IPS-18a (cell line): ENCODE measurements around the gene PRXL2C.
A peak's percentile ranks its signal among the peaks of the same experiment; 100 is the strongest.
"Not testable (repeated sequence)": the region's sequence is repeated elsewhere in the genome, so short reads cannot be mapped to it uniquely, and the experiment has no call there.

Experiments
- H3K27ac ChIP-seq: one replicate; pipeline ENCODE4 v1.5.1; 2013; ENCODE audit warnings: low read length
- H3K27me3 ChIP-seq: one replicate; pipeline ENCODE4 v1.6.1; 2013; ENCODE audit warnings: mild to moderate bottlenecking, low read length; ENCODE audit not compliant: control insufficient read depth, insufficient read depth
- H3K36me3 ChIP-seq: one replicate; pipeline ENCODE4 v1.6.1; 2013; ENCODE audit warnings: low read depth, low read length; ENCODE audit not compliant: control insufficient read depth
- H3K4me1 ChIP-seq: one replicate; pipeline ENCODE4 v1.6.1; 2013; ENCODE audit warnings: low read depth, low read length; ENCODE audit not compliant: control insufficient read depth
- H3K4me3 ChIP-seq: one replicate; pipeline ENCODE4 v1.5.1; 2013; ENCODE audit warnings: low read length
- H3K9ac ChIP-seq: one replicate; pipeline ENCODE4 v1.6.1; 2013; ENCODE audit warnings: mild to moderate bottlenecking, low read length, moderate library complexity
- H3K9me3 ChIP-seq: one replicate; pipeline ENCODE4 v1.6.1; 2013; ENCODE audit warnings: low read depth, low read length; ENCODE audit not compliant: control insufficient read depth

Gene PRXL2C

DNA sequence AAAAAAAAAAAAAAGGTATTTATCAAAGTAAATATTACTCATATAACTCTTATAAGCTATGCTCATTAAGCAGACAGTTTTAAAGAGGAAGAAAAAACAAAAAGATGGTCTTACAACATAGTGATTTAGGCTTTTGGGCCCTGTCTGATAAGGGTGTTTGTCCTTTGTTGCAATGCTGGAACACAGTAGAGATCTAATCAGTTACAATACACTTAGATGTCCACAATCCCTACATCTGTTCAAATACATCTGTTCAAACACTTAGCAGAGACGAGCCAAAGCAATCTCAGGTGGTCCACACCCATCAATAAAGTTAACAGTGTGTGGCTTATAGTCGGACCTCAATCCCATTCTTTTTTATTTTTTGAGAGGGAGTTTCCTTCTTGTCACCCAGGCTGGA lies 11.0 kb downstream of the PRXL2C start:
- Histone ChIP-seq H3K27me3 (no peaks in the 10 kb centered on the region), H3K4me3 (no peak overlapping the region), H3K9me3 (no peaks in the 10 kb centered on the region), H3K27ac (no peak overlapping the region), H3K9ac (no peak overlapping the region), H3K36me3 (peaks cover 4% of the 10 kb centered on the region), H3K4me1 (no peaks in the 10 kb centered on the region)

DNA sequence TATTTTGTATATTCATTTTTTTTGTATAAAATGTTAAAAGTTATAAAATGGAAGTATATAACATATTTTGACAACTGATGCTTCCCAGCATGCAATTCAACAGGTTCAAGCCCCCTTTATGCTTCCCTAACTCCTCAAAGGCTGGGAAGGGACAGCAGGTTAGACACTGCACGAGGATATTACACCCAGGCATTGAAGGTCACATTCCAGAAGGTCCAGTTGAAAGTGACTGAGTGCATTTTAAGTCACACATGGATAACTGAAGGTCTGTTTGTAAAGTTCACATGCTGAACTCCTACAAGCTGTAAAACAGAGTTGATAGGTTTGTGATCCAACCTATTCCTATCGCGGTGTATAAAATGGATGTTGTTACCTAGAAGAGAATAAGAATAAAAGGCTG lies 13.6 kb downstream of the PRXL2C start:
- Histone ChIP-seq H3K9me3 (no peaks in the 10 kb centered on the region), H3K27me3 (no peaks in the 10 kb centered on the region), H3K4me3 (no peak overlapping the region), H3K27ac (no peak overlapping the region), H3K9ac (no peak overlapping the region), H3K4me1 (no peaks in the 10 kb centered on the region), H3K36me3 (peaks cover 4% of the 10 kb centered on the region)

DNA sequence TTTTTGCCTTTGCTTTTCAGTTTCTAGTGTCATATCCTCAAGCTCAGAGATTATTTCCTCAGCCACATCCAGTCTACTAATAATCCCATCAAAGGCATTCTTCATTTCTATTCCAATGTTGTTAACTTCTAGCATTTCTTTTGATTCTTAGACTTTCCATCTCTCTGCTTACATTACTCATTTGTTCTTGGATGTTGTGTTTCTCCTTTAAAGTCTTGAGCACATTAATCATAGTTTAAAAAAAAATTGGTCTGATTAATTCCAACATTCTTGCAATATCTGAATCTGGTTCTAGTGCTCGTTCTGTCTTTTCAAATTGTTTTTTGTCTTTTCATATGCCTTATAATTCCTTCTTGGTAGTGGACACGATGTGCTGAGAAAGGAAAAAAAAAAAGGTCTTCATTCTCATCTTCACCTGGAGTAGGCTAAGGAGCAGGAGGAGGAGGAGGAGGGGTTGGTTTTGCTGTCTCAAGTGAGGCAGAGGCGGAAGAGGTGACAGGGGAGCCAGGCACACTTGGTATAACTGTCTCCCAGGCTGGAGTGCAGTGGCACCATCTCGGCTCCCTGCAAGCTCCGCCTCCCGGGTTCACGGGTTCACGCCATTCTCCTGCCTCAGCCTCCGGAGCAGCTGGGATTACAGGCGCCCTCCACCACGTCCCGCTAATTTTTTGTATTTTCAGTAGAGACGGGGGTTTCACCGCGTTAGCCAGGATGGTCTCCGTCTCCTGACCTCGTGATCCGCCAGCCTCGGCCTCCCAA lies 16.3 kb downstream of the PRXL2C start:
- Histone ChIP-seq H3K9ac (no peak overlapping the region), H3K4me3 (no peak overlapping the region), H3K36me3 (no peaks in the 10 kb centered on the region), H3K9me3 (no peaks in the 10 kb centered on the region), H3K27ac (no peak overlapping the region), H3K4me1 (no peaks in the 10 kb centered on the region), H3K27me3 (no peaks in the 10 kb centered on the region)

GRCh38 chr9:96636368-96636767 lies 18.7 kb downstream of the PRXL2C start:
- Histone ChIP-seq H3K4me1 (no peaks in the 10 kb centered on the region), H3K4me3 (no peak overlapping the region), H3K9me3 (no peaks in the 10 kb centered on the region), H3K27ac (no peak overlapping the region), H3K36me3 (no peaks in the 10 kb centered on the region), H3K9ac (no peak overlapping the region), H3K27me3 (no peaks in the 10 kb centered on the region)

DNA sequence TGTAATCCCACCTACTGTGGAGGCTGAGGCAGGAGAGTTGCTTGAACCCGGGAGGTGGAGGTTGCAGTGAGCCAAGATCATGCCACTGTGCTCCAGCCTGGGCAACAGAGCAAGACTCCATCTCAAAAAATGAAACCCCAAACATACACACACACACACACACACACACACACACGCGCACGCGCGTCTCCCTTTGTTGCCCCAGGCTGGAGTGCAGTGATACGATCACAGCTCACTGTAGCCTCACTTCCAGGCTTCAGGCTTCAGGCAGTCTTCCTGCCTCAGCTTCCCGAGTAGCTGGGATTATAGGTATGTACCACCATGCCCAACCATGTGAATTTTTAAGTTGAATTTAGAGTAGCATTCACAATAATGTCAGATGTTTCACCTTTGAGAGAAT lies 21.5 kb downstream of the PRXL2C start:
- H3K27ac ChIP-seq, H3K9me3 ChIP-seq, H3K4me1 ChIP-seq, H3K27me3 ChIP-seq, H3K9ac ChIP-seq, H3K4me3 ChIP-seq, H3K36me3 ChIP-seq: not testable (repeated sequence)

DNA sequence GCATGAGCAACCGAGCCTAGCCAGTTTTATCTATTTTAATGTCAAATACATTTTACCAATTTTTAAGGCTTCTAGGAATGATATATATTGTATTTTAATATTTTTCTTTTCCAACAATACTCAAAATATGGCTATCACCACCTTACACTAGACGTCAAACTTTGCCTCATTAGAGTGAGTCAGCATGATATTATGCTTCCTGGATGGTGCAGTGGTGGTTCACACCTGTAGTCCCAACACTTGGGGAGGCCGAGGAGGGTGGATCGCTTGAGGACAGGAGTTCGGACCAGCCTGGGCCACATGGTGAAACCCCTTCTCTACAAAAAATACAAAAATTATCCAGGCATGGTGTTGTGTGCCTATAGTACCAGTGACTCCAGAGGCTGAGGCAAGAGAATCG lies 28.2 kb downstream of the PRXL2C start:
- Histone ChIP-seq H3K4me3 (no peak overlapping the region), H3K4me1 (peaks cover under 1% of the 10 kb centered on the region), H3K9me3 (no peaks in the 10 kb centered on the region), H3K27me3 (no peaks in the 10 kb centered on the region), H3K27ac (no peak overlapping the region), H3K36me3 (no peaks in the 10 kb centered on the region), H3K9ac (no peak overlapping the region)

- no peak overlapping the region for H3K27ac ChIP-seq
These were observed 33.5 kb downstream of the PRXL2C start for GRCh38 chr9:96621618-96622017.

GRCh38 chr9:96620832-96621269 lies 34.3 kb downstream of the PRXL2C start:
- Histone ChIP-seq H3K9me3 (no peaks in the 10 kb centered on the region), H3K27ac (peak overlapping the region; percentile 12), H3K4me1 (peaks cover 16% of the 10 kb centered on the region), H3K36me3 (no peaks in the 10 kb centered on the region), H3K9ac (peak overlapping the region; percentile 19), H3K4me3 (peak overlapping the region; percentile 65), H3K27me3 (peaks cover 20% of the 10 kb centered on the region)

More at GRCh38 chr9:96621618-96622017, 33.5 kb downstream of the PRXL2C start:
- peak overlapping the region; percentile 65 for H3K4me3 ChIP-seq
- H3K36me3 ChIP-seq = no peaks in the 10 kb centered on the region
- peaks cover 20% of the 10 kb centered on the region for H3K27me3 ChIP-seq
- H3K9me3 ChIP-seq = no peaks in the 10 kb centered on the region
- H3K4me1 ChIP-seq = peaks cover 16% of the 10 kb centered on the region
- peak overlapping the region; percentile 19 for H3K9ac ChIP-seq

DNA sequence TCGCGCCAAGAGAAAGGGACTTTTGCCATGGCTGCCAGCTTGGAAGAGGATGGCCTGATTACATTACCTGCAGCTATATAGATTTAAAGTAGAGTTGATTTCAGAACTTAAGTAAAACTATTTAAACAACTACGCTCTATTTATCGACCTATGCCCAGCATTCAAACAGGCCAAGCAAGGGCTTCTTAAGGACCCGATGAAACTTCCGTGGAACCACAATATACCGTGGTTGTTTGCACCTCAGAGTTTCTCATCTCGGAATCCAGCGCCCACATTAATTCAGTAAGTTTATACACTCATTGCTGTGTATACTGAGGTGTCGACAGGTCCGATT lies 35.0 kb downstream of the PRXL2C start:
- H3K4me3 ChIP-seq = peak overlapping the region; percentile 65
- H3K9ac ChIP-seq = peak overlapping the region; percentile 19
- no peaks in the 10 kb centered on the region for H3K36me3 ChIP-seq
- peaks cover 16% of the 10 kb centered on the region for H3K4me1 ChIP-seq
- H3K27ac ChIP-seq = no peak overlapping the region
- H3K9me3 ChIP-seq = no peaks in the 10 kb centered on the region
- peaks cover 20% of the 10 kb centered on the region for H3K27me3 ChIP-seq

- H3K36me3 ChIP-seq = no peaks in the 10 kb centered on the region
- H3K27ac ChIP-seq = no peak within 1 kb of the TSS
- H3K9ac ChIP-seq = peak within 1 kb of the TSS; percentile 19
- peaks cover 20% of the 10 kb centered on the region for H3K27me3 ChIP-seq
- no peaks in the 10 kb centered on the region for H3K9me3 ChIP-seq
- peaks cover 16% of the 10 kb centered on the region for H3K4me1 ChIP-seq
- peak within 1 kb of the TSS; percentile 65 for H3K4me3 ChIP-seq
These were observed 35.5 kb downstream of the PRXL2C start, which contains the start of gene CDC14B for GRCh38 chr9:96619491-96620180. CDC14B (minus strand) TSS chr9:96619843; CDS start chr9:96619378, 465 bp downstream.

GRCh38 chr9:96619124-96619465 lies 36.0 kb downstream of the PRXL2C start:
- Histone ChIP-seq H3K9ac (no peak overlapping the region), H3K9me3 (no peaks in the 10 kb centered on the region), H3K27me3 (peaks cover 20% of the 10 kb centered on the region), H3K27ac (no peak overlapping the region), H3K4me3 (peak overlapping the region; percentile 63), H3K36me3 (no peaks in the 10 kb centered on the region), H3K4me1 (peaks cover 16% of the 10 kb centered on the region)
